Measurements from ENCODE around the gene RILPL1. TPM values are rescaled to one million over a fixed set of nuclear protein-coding genes. Genes with fewer than 3 reads are reported as not detected.

RILPL1 gene
- polyA plus RNA-seq, 1 experiment = 22.3 TPM

GRCh38 chr12:123512838-123513665, 20.5 kb downstream of the RILPL1 start:
- ChIA-PET POLR2A (no interaction called here), CTCF (no interaction called here)
- Histone ChIP-seq H3K4me3 (ENCODE audit: low read depth, low read length) (no peak overlapping the region), H3K36me3 (ENCODE audit: control insufficient read depth, insufficient read depth, low read length) (peaks cover 28% of the 10 kb centered on the region), H3K27me3 (ENCODE audit: control insufficient read depth, insufficient read depth, low read length) (no peaks in the 10 kb centered on the region)
- DNase-seq (ENCODE audit: low read depth) = no peak
- TF ChIP-seq, protein P1, sequence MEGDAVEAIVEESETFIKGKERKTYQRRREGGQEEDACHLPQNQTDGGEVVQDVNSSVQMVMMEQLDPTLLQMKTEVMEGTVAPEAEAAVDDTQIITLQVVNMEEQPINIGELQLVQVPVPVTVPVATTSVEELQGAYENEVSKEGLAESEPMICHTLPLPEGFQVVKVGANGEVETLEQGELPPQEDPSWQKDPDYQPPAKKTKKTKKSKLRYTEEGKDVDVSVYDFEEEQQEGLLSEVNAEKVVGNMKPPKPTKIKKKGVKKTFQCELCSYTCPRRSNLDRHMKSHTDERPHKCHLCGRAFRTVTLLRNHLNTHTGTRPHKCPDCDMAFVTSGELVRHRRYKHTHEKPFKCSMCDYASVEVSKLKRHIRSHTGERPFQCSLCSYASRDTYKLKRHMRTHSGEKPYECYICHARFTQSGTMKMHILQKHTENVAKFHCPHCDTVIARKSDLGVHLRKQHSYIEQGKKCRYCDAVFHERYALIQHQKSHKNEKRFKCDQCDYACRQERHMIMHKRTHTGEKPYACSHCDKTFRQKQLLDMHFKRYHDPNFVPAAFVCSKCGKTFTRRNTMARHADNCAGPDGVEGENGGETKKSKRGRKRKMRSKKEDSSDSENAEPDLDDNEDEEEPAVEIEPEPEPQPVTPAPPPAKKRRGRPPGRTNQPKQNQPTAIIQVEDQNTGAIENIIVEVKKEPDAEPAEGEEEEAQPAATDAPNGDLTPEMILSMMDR (IDR thresholded peaks at IDR 0.05; ENCODE audit: insufficient read depth, low read depth, low read length) = no peak

- no peak for DNase-seq (ENCODE audit: low read depth)
- CTCF ChIA-PET = interaction anchor here (0.8 to 1.1 kb wide), 3 partner anchors 13 to 28 kb away, joined by 3 read pairs; no protein-coding TSS in a partner anchor
- H3K4me3 ChIP-seq (ENCODE audit: low read depth, low read length) = no peak overlapping the region
- POLR2A ChIA-PET = no interaction called here
- TF ChIP-seq, protein P1 (IDR thresholded peaks at IDR 0.05; ENCODE audit: insufficient read depth, low read depth, low read length) = no peak
- H3K27me3 ChIP-seq (ENCODE audit: control insufficient read depth, insufficient read depth, low read length) = no peaks in the 10 kb centered on the region
- H3K36me3 ChIP-seq (ENCODE audit: control insufficient read depth, insufficient read depth, low read length) = peaks cover 17% of the 10 kb centered on the region
These were observed 26.7 kb downstream of the RILPL1 start for GRCh38 chr12:123506843-123507236.

GRCh38 chr12:123506059-123506842, 27.3 kb downstream of the RILPL1 start:
- Histone ChIP-seq H3K27me3 (ENCODE audit: control insufficient read depth, insufficient read depth, low read length) (no peaks in the 10 kb centered on the region), H3K4me3 (ENCODE audit: low read depth, low read length) (no peak overlapping the region), H3K36me3 (ENCODE audit: control insufficient read depth, insufficient read depth, low read length) (peaks cover 14% of the 10 kb centered on the region)
- TF ChIP-seq, protein P1 (IDR thresholded peaks at IDR 0.05; ENCODE audit: insufficient read depth, low read depth, low read length) = no peak
- ChIA-PET POLR2A (no interaction called here), CTCF (interaction anchor here (0.8 to 1.1 kb wide), 2 partner anchors 17 to 29 kb away, joined by 3 read pairs; no protein-coding TSS in a partner anchor)
- no peak for DNase-seq (ENCODE audit: low read depth)

- no peak overlapping the region for H3K4me3 ChIP-seq (ENCODE audit: low read depth, low read length)
- TF ChIP-seq, protein P1 (IDR thresholded peaks at IDR 0.05; ENCODE audit: insufficient read depth, low read depth, low read length) = no peak
- H3K27me3 ChIP-seq (ENCODE audit: control insufficient read depth, insufficient read depth, low read length) = no peaks in the 10 kb centered on the region
- no peak for DNase-seq (ENCODE audit: low read depth)
- CTCF ChIA-PET = no interaction called here
- H3K36me3 ChIP-seq (ENCODE audit: control insufficient read depth, insufficient read depth, low read length) = peaks cover 14% of the 10 kb centered on the region
- POLR2A ChIA-PET = no interaction called here
These were observed 31.3 kb downstream of the RILPL1 start for GRCh38 chr12:123502163-123502704.

DNA sequence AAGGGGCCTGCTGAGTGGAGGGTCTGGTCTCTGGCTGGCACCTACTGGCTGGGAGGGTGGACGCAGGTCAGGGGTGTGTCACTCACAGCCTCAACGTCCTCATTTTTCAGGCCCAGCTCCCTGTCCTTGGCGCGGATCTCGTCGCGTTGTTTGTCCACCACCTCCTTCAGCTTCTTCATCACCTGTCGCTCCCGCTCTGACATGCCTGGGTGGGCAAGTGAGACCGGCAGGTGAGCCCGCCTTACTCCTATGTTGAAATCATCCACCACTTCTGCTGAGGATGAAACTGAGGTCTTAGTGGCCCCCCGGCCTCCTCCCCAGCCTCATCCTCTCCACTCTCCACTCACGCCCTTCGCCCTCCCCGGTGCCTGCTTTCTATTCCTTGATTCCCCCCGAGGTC, 34.2 kb downstream of the RILPL1 start:
- TF ChIP-seq, protein P1 (IDR thresholded peaks at IDR 0.05; ENCODE audit: insufficient read depth, low read depth, low read length) = no peak
- CTCF ChIA-PET = no interaction called here
- no peak overlapping the region for H3K4me3 ChIP-seq (ENCODE audit: low read depth, low read length)
- H3K36me3 ChIP-seq (ENCODE audit: control insufficient read depth, insufficient read depth, low read length) = peaks cover 13% of the 10 kb centered on the region
- POLR2A ChIA-PET = no interaction called here
- no peaks in the 10 kb centered on the region for H3K27me3 ChIP-seq (ENCODE audit: control insufficient read depth, insufficient read depth, low read length)
- DNase-seq (ENCODE audit: low read depth) = no peak

All from BJ (cell line).